H1 (cell line): ENCODE data around the gene PRDM1. TPM values are rescaled to one million over a fixed set of nuclear protein-coding genes. Genes with fewer than 3 reads are reported as not detected.

Source experiments
- CBX8 ChIP-seq: fragments of 300-800, 300-1000 bp; sonication (generic); IDR thresholded peaks from 2 replicates; pipeline ENCODE4 v1.7.1; 2016; ENCODE audit warnings: low read depth, low read length, borderline replicate concordance
- CEBPB ChIP-seq: IDR thresholded peaks from 2 replicates; pipeline ENCODE4 v1.6.1; 2012; ENCODE audit warnings: low read depth, low read length
- GABPA ChIP-seq: IDR thresholded peaks from 2 replicates; pipeline ENCODE4 v1.6.1; 2011; ENCODE audit warnings: mild to moderate bottlenecking, low read length, moderate library complexity, borderline replicate concordance; ENCODE audit not compliant: insufficient read depth
- POLR2A ChIP-seq, 2 experiments: IDR thresholded peaks; 1 replicate in 1 of 2; 2 replicates in 1 of 2; pipeline ENCODE4 v1.6.1; 2011; ENCODE audit warnings: low read depth in 2 of 2, low read length in 2 of 2, mild to moderate bottlenecking in 2 of 2; ENCODE audit errors: control extremely low read depth in 1 of 2
- SIRT6 ChIP-seq: IDR thresholded peaks from one replicate; pipeline ENCODE4 v1.7.1; 2012; ENCODE audit warnings: low read length, inconsistent platforms
- SUZ12 ChIP-seq: fragments of 200-600 bp; sonication (generic); IDR thresholded peaks from 2 replicates; pipeline ENCODE4 v1.6.1; 2012; ENCODE audit warnings: mild to moderate bottlenecking, inconsistent platforms, low read length, moderate library complexity, mixed read lengths
- TAF1 ChIP-seq: IDR thresholded peaks from 2 replicates; pipeline ENCODE4 v1.6.1; 2011; ENCODE audit warnings: mild to moderate bottlenecking, low read depth, low read length
- TAF7 ChIP-seq: optimal IDR thresholded peaks from 2 replicates; pipeline ENCODE3; 2011; ENCODE audit warnings: low read depth, mild to moderate bottlenecking, inconsistent platforms, low read length, moderate library complexity, borderline replicate concordance
- polyA plus RNA-seq, 7 experiments: library from polyadenylated mRNA; depleted of rRNA in 3 of 7; stranded (reverse) in 5 of 7; unstranded in 2 of 7; fragments of >200 nt in 5 of 7; fragments of 200-250 nt in 2 of 7; gene quantifications; 1 replicate in 5 of 7; 2 replicates in 1 of 7; 4 replicates in 1 of 7; pipeline versions ENCODE4 v1.2.1 to v1.2.3, GENCODE V29; 2011 to 2013; ENCODE audit warnings: missing spikeins in 2 of 7, mixed read lengths in 2 of 7
- total RNA-seq: library from RNA; stranded (reverse); fragmentation: NEBNext Ultra II Directional; extraction: Animal tissue kit (Norgen Biotek cat#: 25700); gene quantifications from 2 replicates; pipeline ENCODE4 v1.2.1, GENCODE V29; 2021

PRDM1 gene
- total and polyA plus RNA-seq, 2 of the 8 experiments (the other 6 are each of a cell fraction or from before 2014, with no cell fraction given) = 0.21 to 0.74 TPM

GRCh38 chr6:106132153-106132698, 46.1 kb downstream of the PRDM1 start (continued):
- no peak for TF ChIP-seq GABPA
- no peak for TF ChIP-seq TAF7
- no peak for TF ChIP-seq SUZ12
- TF ChIP-seq SIRT6 = no peak
- TF ChIP-seq CEBPB = no peak
- TF ChIP-seq CBX8 = no peak
- no peak for TF ChIP-seq POLR2A (IDR thresholded peaks at IDR 0.05; ENCODE audit: control extremely low read depth in 1 of 2, low read depth in 2 of 2, low read length in 2 of 2)
- no peak for TF ChIP-seq TAF1
